CD14-positive monocyte (primary cell): ENCODE measurements around the gene WDR7. TPM values are rescaled to one million over a fixed set of nuclear protein-coding genes. Genes with fewer than 3 reads are reported as not detected.

Experiments
- DNase-seq, 3 donors: peaks; one replicate each; pipeline ENCODE4 v3.0.0-alpha.2; 2011 to 2022
- H2AFZ ChIP-seq: 2 replicates; pipeline ENCODE4 v1.6.0; 2012; ENCODE audit warnings: mild to moderate bottlenecking, low read depth, low read length, inconsistent platforms; ENCODE audit not compliant: insufficient read depth, poor library complexity, severe bottlenecking
- H3K27ac ChIP-seq, 2 donors: 1 replicate in 1 of 2; 2 replicates in 1 of 2; pipeline ENCODE4 v1.5.1; 2012 to 2013; ENCODE audit warnings: low read length in 2 of 2, control low read depth in 1 of 2, inconsistent platforms in 1 of 2, low read depth in 1 of 2, mild to moderate bottlenecking in 1 of 2
- H3K27me3 ChIP-seq, 2 donors: one replicate each; pipeline versions ENCODE4 v1.6.0 to v1.6.1; 2011 to 2013; ENCODE audit warnings: low read length in 2 of 2; ENCODE audit not compliant: control insufficient read depth in 2 of 2, insufficient read depth in 2 of 2
- H3K36me3 ChIP-seq, 2 donors: replicated peaks in 1 of 2; 1 replicate in 1 of 2; 2 replicates in 1 of 2; pipeline versions ENCODE4 v1.5.1 to v1.6.1; 2012 to 2013; ENCODE audit warnings: low read length in 2 of 2, control low read depth in 1 of 2, inconsistent platforms in 1 of 2, mild to moderate bottlenecking in 1 of 2; ENCODE audit not compliant: insufficient read depth in 2 of 2, control insufficient read depth in 1 of 2
- H3K4me1 ChIP-seq, 2 donors: 1 replicate in 1 of 2; 2 replicates in 1 of 2; pipeline versions ENCODE4 v1.5.1 to v1.6.1; 2012 to 2013; ENCODE audit warnings: low read length in 2 of 2, control low read depth in 1 of 2, inconsistent platforms in 1 of 2, mild to moderate bottlenecking in 1 of 2, moderate library complexity in 1 of 2; ENCODE audit not compliant: insufficient read depth in 2 of 2, control insufficient read depth in 1 of 2
- H3K4me2 ChIP-seq: replicated peaks from 2 replicates; pipeline ENCODE3; 2012; ENCODE audit warnings: low read length, moderate library complexity, mild to moderate bottlenecking; ENCODE audit not compliant: poor library complexity, severe bottlenecking; ENCODE audit errors: extremely low read depth
- H3K4me3 ChIP-seq, 3 experiments: fragments of 200-600 bp in 1 of 3; sonication (generic) in 1 of 3; replicated peaks in 1 of 3; 1 replicate in 2 of 3; 2 replicates in 1 of 3; pipeline ENCODE4 v1.5.1; 2011 to 2013; ENCODE audit warnings: low read length in 3 of 3, mild to moderate bottlenecking in 3 of 3, control low read depth in 2 of 3, low read depth in 2 of 3, inconsistent platforms in 1 of 3, moderate library complexity in 1 of 3
- H3K79me2 ChIP-seq: 2 replicates; pipeline ENCODE4 v1.6.0; 2012; ENCODE audit warnings: mild to moderate bottlenecking, control low read depth, inconsistent platforms, low read length, moderate library complexity; ENCODE audit not compliant: insufficient read depth
- H3K9ac ChIP-seq: 2 replicates; pipeline ENCODE4 v1.6.0; 2017; ENCODE audit warnings: low read length, mild to moderate bottlenecking; ENCODE audit not compliant: insufficient read depth, poor library complexity, severe bottlenecking
- H3K9me3 ChIP-seq, 2 donors: replicated peaks in 1 of 2; 1 replicate in 1 of 2; 2 replicates in 1 of 2; pipeline versions ENCODE4 v1.5.1 to v1.6.1; 2012 to 2013; ENCODE audit warnings: low read length in 2 of 2, control low read depth in 1 of 2; ENCODE audit not compliant: control insufficient read depth in 1 of 2, insufficient read depth in 1 of 2
- H4K20me1 ChIP-seq: 2 replicates; pipeline ENCODE4 v1.6.0; 2012; ENCODE audit warnings: mild to moderate bottlenecking, low read length, control low read depth, moderate library complexity; ENCODE audit not compliant: insufficient read depth
- H3K27ac Mint-ChIP-seq, 7 donors: one replicate each; pipeline ENCODE4 v1.8.0; 2020; ENCODE audit warnings: mild to moderate bottlenecking in 7 of 7, mixed read lengths in 7 of 7, moderate library complexity in 6 of 7, inconsistent platforms in 2 of 7
- H3K27me3 Mint-ChIP-seq, 3 donors: one replicate each; pipeline ENCODE4 v1.8.0; 2021 to 2022; ENCODE audit warnings: low read depth in 3 of 3, mild to moderate bottlenecking in 3 of 3, mixed read lengths in 3 of 3, moderate library complexity in 3 of 3, inconsistent platforms in 1 of 3
- H3K36me3 Mint-ChIP-seq, 2 donors: one replicate each; pipeline ENCODE4 v1.8.0; 2020; ENCODE audit warnings: mixed read lengths in 2 of 2, inconsistent platforms in 1 of 2, mild to moderate bottlenecking in 1 of 2
- H3K4me1 Mint-ChIP-seq: one replicate; pipeline ENCODE4 v1.8.0; 2020; ENCODE audit warnings: mild to moderate bottlenecking, mixed read lengths
- H3K4me3 Mint-ChIP-seq, 2 donors: one replicate each; pipeline ENCODE4 v1.8.0; 2020; ENCODE audit warnings: mild to moderate bottlenecking in 2 of 2, mixed read lengths in 2 of 2, moderate library complexity in 1 of 2
- H3K9me3 Mint-ChIP-seq, 7 donors: one replicate each; pipeline ENCODE4 v1.8.0; 2020 to 2022; ENCODE audit warnings: mixed read lengths in 7 of 7, mild to moderate bottlenecking in 6 of 7, moderate library complexity in 6 of 7, inconsistent platforms in 2 of 7
- WGBS: methylation state at CpG from one replicate; pipeline ENCODE4 v1.1.5; 2013; ENCODE audit warnings: missing lambda C conversion rate; ENCODE audit not compliant: insufficient coverage; 5-methylcytosine and 5-hydroxymethylcytosine counted together
- intact Hi-C, 2 donors: fragments of 100-400 bp; cut with micrococcal nuclease; formaldehyde crosslinking; loops; one replicate each; pipeline versions ENCODE4 v1.15.0 to v1.15.1; 2023
- polyA plus RNA-seq, 3 donors: library from polyadenylated mRNA; depleted of rRNA in 1 of 3; unstranded in 2 of 3; stranded (reverse) in 1 of 3; fragments of 300-500 nt in 2 of 3; fragments of >200 nt in 1 of 3; fragmentation: Illumina TruSeq in 2 of 3; gene quantifications; 1 replicate in 2 of 3; 2 replicates in 1 of 3; pipeline ENCODE4 v1.2.3, GENCODE V29; 2012 to 2021
- TF ChIP-seq, protein P1 (sequence below): fragments of 200-600 bp; IDR thresholded peaks from one replicate; pipeline ENCODE4 v1.8.0; 2022; ENCODE audit warnings: antibody characterized with exemption, mild to moderate bottlenecking

Gene WDR7
- polyA plus RNA-seq, 3 donors: 9.1 to 23.6 (median 9.5) TPM

DNA sequence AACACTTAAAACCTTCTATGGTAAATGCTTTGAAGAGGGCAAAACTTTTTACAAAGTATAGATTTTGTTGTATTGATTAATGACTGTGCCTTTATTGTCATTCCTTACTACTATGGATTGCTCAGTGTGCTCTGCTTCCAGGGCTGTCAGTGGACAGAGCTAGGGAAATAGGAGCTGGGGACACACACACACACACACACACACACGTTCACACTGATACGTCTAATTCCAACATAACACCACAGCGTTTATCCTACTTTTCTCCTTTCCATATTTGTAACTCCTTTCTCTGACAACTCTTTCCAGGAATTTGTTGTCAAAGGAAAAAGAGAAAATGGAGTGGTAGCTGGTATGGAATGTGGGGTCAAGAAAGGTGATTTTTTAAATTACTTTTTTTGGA is 21.8 kb downstream of the WDR7 start:
- no peaks in the 10 kb centered on the region for H3K27me3 ChIP-seq
- intact Hi-C loops: no loop called here
- no peak overlapping the region for H3K9ac ChIP-seq
- DNase-seq: no peak
- H3K4me3 Mint-ChIP-seq: no peak overlapping the region
- peaks cover 34% of the 10 kb centered on the region for H3K79me2 ChIP-seq
- peaks cover 0 to 5% (median 1%) of the 10 kb centered on the region in 7 donors for H3K9me3 Mint-ChIP-seq
- WGBS: no CpG with 5 or more reads among the region's 3 CpGs
- H3K4me1 ChIP-seq: no peaks in the 10 kb centered on the region
- TF ChIP-seq, protein P1, sequence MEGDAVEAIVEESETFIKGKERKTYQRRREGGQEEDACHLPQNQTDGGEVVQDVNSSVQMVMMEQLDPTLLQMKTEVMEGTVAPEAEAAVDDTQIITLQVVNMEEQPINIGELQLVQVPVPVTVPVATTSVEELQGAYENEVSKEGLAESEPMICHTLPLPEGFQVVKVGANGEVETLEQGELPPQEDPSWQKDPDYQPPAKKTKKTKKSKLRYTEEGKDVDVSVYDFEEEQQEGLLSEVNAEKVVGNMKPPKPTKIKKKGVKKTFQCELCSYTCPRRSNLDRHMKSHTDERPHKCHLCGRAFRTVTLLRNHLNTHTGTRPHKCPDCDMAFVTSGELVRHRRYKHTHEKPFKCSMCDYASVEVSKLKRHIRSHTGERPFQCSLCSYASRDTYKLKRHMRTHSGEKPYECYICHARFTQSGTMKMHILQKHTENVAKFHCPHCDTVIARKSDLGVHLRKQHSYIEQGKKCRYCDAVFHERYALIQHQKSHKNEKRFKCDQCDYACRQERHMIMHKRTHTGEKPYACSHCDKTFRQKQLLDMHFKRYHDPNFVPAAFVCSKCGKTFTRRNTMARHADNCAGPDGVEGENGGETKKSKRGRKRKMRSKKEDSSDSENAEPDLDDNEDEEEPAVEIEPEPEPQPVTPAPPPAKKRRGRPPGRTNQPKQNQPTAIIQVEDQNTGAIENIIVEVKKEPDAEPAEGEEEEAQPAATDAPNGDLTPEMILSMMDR: no peak
- peaks cover 13 to 36% of the 10 kb centered on the region in 2 donors for H3K36me3 ChIP-seq
- H4K20me1 ChIP-seq: peaks cover 11% of the 10 kb centered on the region
- no peak overlapping the region for H3K27ac ChIP-seq
- H3K4me2 ChIP-seq: no peak overlapping the region
- peaks cover 2% of the 10 kb centered on the region for H3K4me1 Mint-ChIP-seq
- H3K36me3 Mint-ChIP-seq: peaks cover 36 to 38% of the 10 kb centered on the region in 2 donors
- no peak overlapping the region for H3K4me3 ChIP-seq
- no peaks in the 10 kb centered on the region for H3K27me3 Mint-ChIP-seq
- no peak overlapping the region for H3K27ac Mint-ChIP-seq
- no peaks in the 10 kb centered on the region for H3K9me3 ChIP-seq
- H2AFZ ChIP-seq: no peak overlapping the region

DNA sequence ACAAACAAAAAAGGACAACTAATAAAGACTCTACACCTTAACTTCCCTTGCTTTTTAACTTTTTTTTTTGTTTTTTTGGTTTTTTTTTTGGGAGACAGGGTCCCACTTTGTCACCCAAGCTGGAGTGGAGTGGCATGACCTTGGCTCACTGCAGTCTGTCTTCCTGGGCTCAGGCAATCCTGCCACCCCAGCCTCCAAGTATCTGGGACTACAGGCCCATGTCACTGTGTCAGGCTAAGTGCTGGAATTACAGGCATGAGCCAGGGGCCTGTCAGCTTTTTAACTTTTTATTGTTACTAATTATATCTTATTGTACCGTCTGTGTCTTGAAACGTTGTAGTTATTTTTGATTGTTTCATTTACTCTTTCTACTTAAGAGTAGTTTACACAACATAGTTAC is 25.5 kb downstream of the WDR7 start:
- H3K4me3 Mint-ChIP-seq: no peak overlapping the region
- H4K20me1 ChIP-seq: no peaks in the 10 kb centered on the region
- peak overlapping the region in 1 of 7 donors; percentile 68 for H3K27ac Mint-ChIP-seq

More for the DNA sequence above, 25.5 kb downstream of the WDR7 start:
- intact Hi-C loops: no loop called here
- Mint-ChIP-seq H3K27me3 (no peaks in the 10 kb centered on the region), H3K4me1 (no peaks in the 10 kb centered on the region), H3K9me3 (peaks cover 0 to 5% (median 1%) of the 10 kb centered on the region in 7 donors), H3K36me3 (peaks cover 45 to 53% of the 10 kb centered on the region in 2 donors)
- DNase-seq: no peak
- Histone ChIP-seq H3K4me3 (no peak overlapping the region), H3K27me3 (no peaks in the 10 kb centered on the region), H3K36me3 (peaks cover 21 to 58% of the 10 kb centered on the region in 2 donors), H3K4me1 (no peaks in the 10 kb centered on the region), H3K9ac (no peak overlapping the region), H3K27ac (no peak overlapping the region), H3K9me3 (no peaks in the 10 kb centered on the region), H3K4me2 (no peak overlapping the region), H3K79me2 (peaks cover 12% of the 10 kb centered on the region), H2AFZ (no peak overlapping the region)
- no CpG with 5 or more reads among the region's 2 CpGs for WGBS
- TF ChIP-seq, protein P1: no peak
